ENCODE data around the gene EDEM3. TPM values are rescaled to one million over a fixed set of nuclear protein-coding genes. Genes with fewer than 3 reads are reported as not detected.
A peak's percentile ranks its signal among the peaks of the same experiment; 100 is the strongest.

The EDEM3 gene
- total and polyA plus RNA-seq, 9 of the 15 experiments (the other 6 are each of a cell fraction or from before 2014, with no cell fraction given), result 15.8 to 46.6 (median 28.0) TPM

DNA sequence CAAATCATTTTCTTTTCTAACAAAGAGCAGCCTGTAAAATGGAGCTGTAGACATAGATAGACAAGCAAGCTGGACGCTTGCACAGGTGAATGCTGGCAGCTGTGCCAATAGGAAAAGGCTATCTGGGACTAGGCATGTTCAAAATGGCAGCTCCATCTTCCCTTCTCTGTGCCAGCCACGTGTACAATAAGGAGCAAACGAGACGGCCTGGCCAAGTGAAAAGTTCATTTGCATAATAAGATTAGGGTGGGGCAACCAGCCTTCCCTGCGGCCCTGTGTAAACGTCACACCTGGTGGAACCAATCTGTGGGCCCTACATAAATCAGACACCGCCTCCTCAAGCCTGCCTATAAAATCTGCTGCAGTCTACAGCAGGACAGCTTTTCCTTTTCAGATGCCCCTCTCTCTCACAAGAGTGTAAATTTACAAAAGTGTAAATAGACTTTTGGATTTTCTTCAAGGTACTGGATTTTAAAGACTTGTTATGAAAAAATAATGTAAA, 16.6 kb upstream of the EDEM3 start (continued):
- TF ChIP-seq ZNF212 (CRISPR knock-in tag; IDR thresholded peaks at IDR 0.05), result no peak
- TF ChIP-seq NR4A1 (CRISPR knock-in tag; IDR thresholded peaks at IDR 0.05), result 0 out of 2 replicates have a peak, but pooled peaks have one; percentile 52
- TF ChIP-seq NR4A1 (tag; IDR thresholded peaks at IDR 0.05), result 0 out of 2 replicates have a peak, but pooled peaks have one; percentile 30
- TF ChIP-seq ATF7 (IDR thresholded peaks at IDR 0.05), result peak; percentile 52
- TF ChIP-seq YY1 (IDR thresholded peaks at IDR 0.05; ENCODE audit: borderline replicate concordance in 1 of 3, control insufficient read depth in 1 of 3, extremely low read depth in 1 of 3, insufficient read depth in 3 of 3, insufficient read length in 1 of 3, insufficient replicate concordance in 2 of 3, low read depth in 1 of 3, low read length in 2 of 3), result peak; percentile 54 to 92 (median 77)
- 0 out of 2 replicates have a peak, but pooled peaks have one; percentile 43 for TF ChIP-seq POLR2AphosphoS5 (IDR thresholded peaks at IDR 0.05; ENCODE audit: control insufficient read depth, insufficient read depth, low read depth, low read length)
- TF ChIP-seq, protein P1, sequence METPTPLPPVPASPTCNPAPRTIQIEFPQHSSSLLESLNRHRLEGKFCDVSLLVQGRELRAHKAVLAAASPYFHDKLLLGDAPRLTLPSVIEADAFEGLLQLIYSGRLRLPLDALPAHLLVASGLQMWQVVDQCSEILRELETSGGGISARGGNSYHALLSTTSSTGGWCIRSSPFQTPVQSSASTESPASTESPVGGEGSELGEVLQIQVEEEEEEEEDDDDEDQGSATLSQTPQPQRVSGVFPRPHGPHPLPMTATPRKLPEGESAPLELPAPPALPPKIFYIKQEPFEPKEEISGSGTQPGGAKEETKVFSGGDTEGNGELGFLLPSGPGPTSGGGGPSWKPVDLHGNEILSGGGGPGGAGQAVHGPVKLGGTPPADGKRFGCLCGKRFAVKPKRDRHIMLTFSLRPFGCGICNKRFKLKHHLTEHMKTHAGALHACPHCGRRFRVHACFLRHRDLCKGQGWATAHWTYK (CRISPR knock-in tag; IDR thresholded peaks at IDR 0.05), result no peak
- TF ChIP-seq, protein P2, sequence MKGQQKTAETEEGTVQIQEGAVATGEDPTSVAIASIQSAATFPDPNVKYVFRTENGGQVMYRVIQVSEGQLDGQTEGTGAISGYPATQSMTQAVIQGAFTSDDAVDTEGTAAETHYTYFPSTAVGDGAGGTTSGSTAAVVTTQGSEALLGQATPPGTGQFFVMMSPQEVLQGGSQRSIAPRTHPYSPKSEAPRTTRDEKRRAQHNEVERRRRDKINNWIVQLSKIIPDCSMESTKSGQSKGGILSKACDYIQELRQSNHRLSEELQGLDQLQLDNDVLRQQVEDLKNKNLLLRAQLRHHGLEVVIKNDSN (CRISPR knock-in tag; IDR thresholded peaks at IDR 0.05), result peak; percentile 51
- no peak for TF ChIP-seq NCOA4 (IDR thresholded peaks at IDR 0.05; ENCODE audit: partially characterized antibody)
- TF ChIP-seq, protein P3, sequence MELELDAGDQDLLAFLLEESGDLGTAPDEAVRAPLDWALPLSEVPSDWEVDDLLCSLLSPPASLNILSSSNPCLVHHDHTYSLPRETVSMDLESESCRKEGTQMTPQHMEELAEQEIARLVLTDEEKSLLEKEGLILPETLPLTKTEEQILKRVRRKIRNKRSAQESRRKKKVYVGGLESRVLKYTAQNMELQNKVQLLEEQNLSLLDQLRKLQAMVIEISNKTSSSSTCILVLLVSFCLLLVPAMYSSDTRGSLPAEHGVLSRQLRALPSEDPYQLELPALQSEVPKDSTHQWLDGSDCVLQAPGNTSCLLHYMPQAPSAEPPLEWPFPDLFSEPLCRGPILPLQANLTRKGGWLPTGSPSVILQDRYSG (tag; conservative IDR thresholded peaks at IDR 0.05; ENCODE audit: low read depth), result peak; percentile 68; the same call in 1 of the 2 replicates
- TF ChIP-seq, protein P4, sequence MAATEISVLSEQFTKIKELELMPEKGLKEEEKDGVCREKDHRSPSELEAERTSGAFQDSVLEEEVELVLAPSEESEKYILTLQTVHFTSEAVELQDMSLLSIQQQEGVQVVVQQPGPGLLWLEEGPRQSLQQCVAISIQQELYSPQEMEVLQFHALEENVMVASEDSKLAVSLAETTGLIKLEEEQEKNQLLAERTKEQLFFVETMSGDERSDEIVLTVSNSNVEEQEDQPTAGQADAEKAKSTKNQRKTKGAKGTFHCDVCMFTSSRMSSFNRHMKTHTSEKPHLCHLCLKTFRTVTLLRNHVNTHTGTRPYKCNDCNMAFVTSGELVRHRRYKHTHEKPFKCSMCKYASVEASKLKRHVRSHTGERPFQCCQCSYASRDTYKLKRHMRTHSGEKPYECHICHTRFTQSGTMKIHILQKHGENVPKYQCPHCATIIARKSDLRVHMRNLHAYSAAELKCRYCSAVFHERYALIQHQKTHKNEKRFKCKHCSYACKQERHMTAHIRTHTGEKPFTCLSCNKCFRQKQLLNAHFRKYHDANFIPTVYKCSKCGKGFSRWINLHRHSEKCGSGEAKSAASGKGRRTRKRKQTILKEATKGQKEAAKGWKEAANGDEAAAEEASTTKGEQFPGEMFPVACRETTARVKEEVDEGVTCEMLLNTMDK (IDR thresholded peaks at IDR 0.05; ENCODE audit: borderline replicate concordance, insufficient read depth, low read depth, low read length, poor library complexity, severe bottlenecking), result no peak
- peak; percentile 47 to 55; a peak in 3 of 4 replicates for TF ChIP-seq NRF1 (conservative IDR thresholded peaks at IDR 0.05 in 1 of 2, IDR thresholded peaks at IDR 0.05 in 1 of 2)
- TF ChIP-seq RBFOX2 (IDR thresholded peaks at IDR 0.05; ENCODE audit: low read depth, low read length), result peak; percentile 58
- no peak for TF ChIP-seq U2AF2 (optimal IDR thresholded peaks at IDR 0.05; ENCODE audit: low read depth, low read length)
- TF ChIP-seq ZNF23 (CRISPR knock-in tag; IDR thresholded peaks at IDR 0.05), result no peak
- peak; percentile 80 for TF ChIP-seq CREM (IDR thresholded peaks at IDR 0.05; ENCODE audit: low read depth)
- peak; percentile 21; the same call in 1 of the 2 replicates for TF ChIP-seq CEBPB (tag; IDR thresholded peaks at IDR 0.05)
- peak; percentile 83 for TF ChIP-seq POLR2A (conservative IDR thresholded peaks at IDR 0.05)
- TF ChIP-seq MYC (IDR thresholded peaks at IDR 0.05; ENCODE audit: low read depth, low read length), result peak; percentile 97
- TF ChIP-seq MYC (CRISPR knock-in tag; IDR thresholded peaks at IDR 0.05; ENCODE audit: borderline replicate concordance, low read depth), result no peak
- TF ChIP-seq, protein P5, sequence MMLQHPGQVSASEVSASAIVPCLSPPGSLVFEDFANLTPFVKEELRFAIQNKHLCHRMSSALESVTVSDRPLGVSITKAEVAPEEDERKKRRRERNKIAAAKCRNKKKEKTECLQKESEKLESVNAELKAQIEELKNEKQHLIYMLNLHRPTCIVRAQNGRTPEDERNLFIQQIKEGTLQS (IDR thresholded peaks at IDR 0.05), result no peak
- TF ChIP-seq, protein P5 (CRISPR knock-in tag; conservative IDR thresholded peaks at IDR 0.05), result 0 out of 2 replicates have a peak, but pooled peaks have one; percentile 24

Measured in K562 (cell line).